Dermis blood vessel endothelial cell (primary cell): Measurements from ENCODE around the gene CFAP410. TPM values are rescaled to one million over a fixed set of nuclear protein-coding genes. Genes with fewer than 3 reads are reported as not detected.
"Not testable (repeated sequence)": the region's sequence is repeated elsewhere in the genome, so short reads cannot be mapped to it uniquely, and the experiment has no call there.

Source experiments
- DNase-seq: peaks from one replicate; pipeline ENCODE4 v3.0.0; 2010
- total RNA-seq: library from RNA; depleted of rRNA; stranded (reverse); fragments of >200 nt; gene quantifications from 2 replicates; pipeline ENCODE4 v1.2.3, GENCODE V29; 2014

Gene CFAP410
- total RNA-seq, 1 donor from 2014 or later: 6.0 TPM

- DNase-seq: no peak
These were observed 55.2 kb downstream of the CFAP410 start for GRCh38 chr21:44283948-44284347.

GRCh38 chr21:44283211-44283785 is 55.9 kb downstream of the CFAP410 start:
- not testable (repeated sequence) for DNase-seq

GRCh38 chr21:44282370-44282769 is 56.8 kb downstream of the CFAP410 start:
- DNase-seq: no peak

GRCh38 chr21:44281801-44282200 is 57.4 kb downstream of the CFAP410 start:
- DNase-seq: no peak

GRCh38 chr21:44279354-44280260 is 59.6 kb downstream of the CFAP410 start:
- no peak for DNase-seq

Other genes starting within 250 kb of the CFAP410 start
- gene PWP2, start 232.0 kb downstream of the CFAP410 start, total RNA-seq: 8.2 and 39.1 TPM in 2 replicates
- gene GATD3, start 205.7 kb downstream of the CFAP410 start, total RNA-seq: 6.0 and 58.4 TPM in 2 replicates
- gene ICOSLG, start 98.4 kb downstream of the CFAP410 start, total RNA-seq: 2.0 and 2.4 TPM in 2 replicates
- not detected in 2 replicates for gene DNMT3L, start 77.5 kb downstream of the CFAP410 start, total RNA-seq
- not detected in 2 replicates for gene AIRE, start 53.5 kb downstream of the CFAP410 start, total RNA-seq
- 316 and 398 TPM in 2 replicates for gene PFKL, start 39.3 kb downstream of the CFAP410 start, total RNA-seq
- gene TRPM2, start 14.2 kb upstream of the CFAP410 start, total RNA-seq: 1.8 and 3.2 TPM in 2 replicates
- gene LRRC3, start 116.1 kb upstream of the CFAP410 start, total RNA-seq: 1.9 and 2.1 TPM in 2 replicates
- not detected in 2 replicates for gene KRTAP10-1, start 200.8 kb upstream of the CFAP410 start, total RNA-seq
- not detected in 2 replicates for gene KRTAP10-2, start 212.1 kb upstream of the CFAP410 start, total RNA-seq
- not detected in 2 replicates for gene KRTAP10-3, start 219.4 kb upstream of the CFAP410 start, total RNA-seq
- not detected in 2 replicates for gene KRTAP10-4, start 234.3 kb upstream of the CFAP410 start, total RNA-seq
- gene KRTAP10-5, start 241.2 kb upstream of the CFAP410 start, total RNA-seq: not detected in 2 replicates